ENCODE data around the gene ITGB7. TPM values are rescaled to one million over a fixed set of nuclear protein-coding genes. Genes with fewer than 3 reads are reported as not detected.

The ITGB7 gene
- total and polyA plus RNA-seq, 9 of the 15 experiments (the other 6 are each of a cell fraction or from before 2014, with no cell fraction given) = 0.06 to 2.0 (median 0.67) TPM

GRCh38 chr12:53179687-53180219 lies 27.3 kb downstream of the ITGB7 start (continued):
- TF ChIP-seq PHTF2 (CRISPR knock-in tag; IDR thresholded peaks at IDR 0.05) (no peak), ZNF311 (CRISPR knock-in tag; IDR thresholded peaks at IDR 0.05) (peak; percentile 34; the same call in 1 of the 2 replicates), RCOR1 (IDR thresholded peaks at IDR 0.05; ENCODE audit: borderline replicate concordance in 1 of 2, low read depth in 2 of 2, low read length in 2 of 2) (no peak), ZNF584 (CRISPR knock-in tag; IDR thresholded peaks at IDR 0.05; ENCODE audit: low read depth) (no peak), ZNF41 (CRISPR knock-in tag; conservative IDR thresholded peaks at IDR 0.05) (no peak), SIN3A (IDR thresholded peaks at IDR 0.05; ENCODE audit: borderline replicate concordance in 2 of 2, control insufficient read depth in 1 of 2, low read depth in 2 of 2, low read length in 2 of 2) (no peak), E4F1 (CRISPR knock-in tag; IDR thresholded peaks at IDR 0.05; ENCODE audit: borderline replicate concordance) (no peak), CREB3L1 (IDR thresholded peaks at IDR 0.05; ENCODE audit: borderline replicate concordance, low read depth) (no peak), FOXO4 (CRISPR knock-in tag; IDR thresholded peaks at IDR 0.05) (no peak), ZNF551 (CRISPR knock-in tag; IDR thresholded peaks at IDR 0.05) (no peak), MNT (conservative IDR thresholded peaks at IDR 0.05) (no peak), HDAC2 (IDR thresholded peaks at IDR 0.05) (peak; percentile 40), XRCC4 (IDR thresholded peaks at IDR 0.05; ENCODE audit: extremely low read depth, insufficient read depth, insufficient read length) (no peak), NFE2L1 (tag; IDR thresholded peaks at IDR 0.05; ENCODE audit: borderline replicate concordance, low read depth) (no peak), MECOM (CRISPR knock-in tag; IDR thresholded peaks at IDR 0.05) (no peak), GATA2 (CRISPR knock-in tag; IDR thresholded peaks at IDR 0.05) (no peak), ARID2 (IDR thresholded peaks at IDR 0.05) (0 out of 2 replicates have a peak, but pooled peaks have one; percentile 7), ETV5 (CRISPR knock-in tag; IDR thresholded peaks at IDR 0.05; ENCODE audit: low read depth) (no peak), SMARCA4 (IDR thresholded peaks at IDR 0.05) (peak; percentile 37; the same call in 1 of the 2 replicates), ELF2 (CRISPR knock-in tag; IDR thresholded peaks at IDR 0.05) (no peak), NUFIP1 (IDR thresholded peaks at IDR 0.05; ENCODE audit: partially characterized antibody) (no peak), NFATC3 (IDR thresholded peaks at IDR 0.05) (no peak), DIDO1 (tag; IDR thresholded peaks at IDR 0.05; ENCODE audit: low read depth) (no peak)
